SH-SY5Y (cell line): ENCODE measurements around the gene IL17F.

ENCODE experiments used
- GATA2 ChIP-seq: IDR thresholded peaks from 2 replicates; pipeline ENCODE4 v1.6.1; 2011; ENCODE audit warnings: mild to moderate bottlenecking, low read depth, low read length
- GATA3 ChIP-seq: IDR thresholded peaks from 2 replicates; pipeline ENCODE4 v1.6.1; 2011; ENCODE audit warnings: low read depth, mild to moderate bottlenecking, low read length, moderate library complexity

IL17F gene

DNA sequence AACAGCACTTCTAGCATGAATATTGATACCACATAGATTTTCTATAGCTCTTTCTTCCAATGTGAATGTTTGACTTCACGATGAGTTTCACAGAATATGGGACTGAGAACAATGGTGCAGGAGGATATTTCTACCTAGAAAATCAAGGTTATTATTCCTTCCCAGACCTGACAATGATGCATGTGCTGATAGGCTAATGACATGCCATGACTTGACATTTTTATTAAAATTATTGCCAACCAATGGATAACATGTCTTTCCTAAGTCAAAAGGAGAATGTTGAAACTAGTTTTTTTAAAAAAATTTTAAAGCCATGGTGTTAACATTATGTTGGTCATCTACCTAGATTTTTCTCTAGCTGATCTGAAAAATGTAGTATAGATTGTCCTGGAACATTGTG lies 57.2 kb downstream of the IL17F start:
- TF ChIP-seq GATA3 (no peak), GATA2 (no peak)
